SH-SY5Y (cell line): Measurements from ENCODE around the gene ZBTB9.

Experiments used
- GATA2 ChIP-seq: IDR thresholded peaks from 2 replicates; pipeline ENCODE4 v1.6.1; 2011; ENCODE audit warnings: mild to moderate bottlenecking, low read depth, low read length
- GATA3 ChIP-seq: IDR thresholded peaks from 2 replicates; pipeline ENCODE4 v1.6.1; 2011; ENCODE audit warnings: low read depth, mild to moderate bottlenecking, low read length, moderate library complexity

- TF ChIP-seq GATA2 (no peak), GATA3 (no peak)
Observed at GRCh38 chr6:33456156-33456555, 1.8 kb downstream of the ZBTB9 start.
